Uterus (tissue), 4 donors: ENCODE results near the gene PLAC8L1. TPM values are rescaled to one million over a fixed set of nuclear protein-coding genes. Genes with fewer than 3 reads are reported as not detected.

Source experiments
- DNase-seq, 2 donors: peaks; one replicate each; pipeline ENCODE4 v3.0.0-alpha.2; 2019 to 2020
- H3K27ac ChIP-seq, 2 donors: fragments of 200-600 bp; sonication (generic); 1 replicate in 1 of 2; 2 replicates in 1 of 2; pipeline ENCODE4 v1.5.1; 2016 to 2018
- H3K27me3 ChIP-seq, 2 donors: fragments of 200-600 bp; sonication (generic); one replicate each; pipeline ENCODE4 v1.5.1; 2018 to 2019; ENCODE audit warnings: control low read depth in 1 of 2
- H3K36me3 ChIP-seq, 2 donors: fragments of 200-600 bp; sonication (generic); one replicate each; pipeline ENCODE4 v1.5.1; 2019; ENCODE audit warnings: control low read depth in 1 of 2
- H3K4me1 ChIP-seq, 2 donors: fragments of 200-600 bp; sonication (generic); one replicate each; pipeline ENCODE4 v1.5.1; 2018 to 2019; ENCODE audit warnings: control low read depth in 1 of 2
- H3K4me3 ChIP-seq, 2 donors: fragments of 200-600 bp; sonication (generic); 1 replicate in 1 of 2; 2 replicates in 1 of 2; pipeline ENCODE4 v1.5.1; 2018 to 2019; ENCODE audit warnings: mild to moderate bottlenecking in 1 of 2
- H3K9me3 ChIP-seq, 2 donors: fragments of 200-600 bp; sonication (generic); one replicate each; pipeline ENCODE4 v1.5.1; 2019; ENCODE audit warnings: control low read depth in 1 of 2
- CTCF ChIP-seq, 4 experiments: fragments of 200-600 bp in 2 of 4; fragments of 450-650 bp in 2 of 4; sonication (generic) in 2 of 4; IDR thresholded peaks; one replicate each; pipeline ENCODE4 v1.5.1; 2016 to 2019; ENCODE audit warnings: antibody characterized with exemption in 4 of 4, mild to moderate bottlenecking in 2 of 4, moderate library complexity in 1 of 4
- POLR2A ChIP-seq, 2 donors: fragments of 450-650 bp; IDR thresholded peaks; one replicate each; pipeline ENCODE4 v1.6.1; 2016; ENCODE audit warnings: antibody characterized with exemption in 2 of 2, mild to moderate bottlenecking in 1 of 2, moderate library complexity in 1 of 2
- intact Hi-C: fragments of 100-400 bp; cut with DNase I; formaldehyde crosslinking; loops from one replicate; pipeline ENCODE4 v1.15.1; 2023; ENCODE audit warnings: low total_unique reads
- total RNA-seq, 4 donors: library from RNA; depleted of rRNA in 3 of 4; stranded (reverse); fragments of >200 nt in 3 of 4; gene quantifications; one replicate each; pipeline versions ENCODE4 v1.1.0 to v1.2.4, GENCODE V29; 2014 to 2023
- donor health status: DM: yes; HTN: yes; CAD: no.

PLAC8L1 gene
- total RNA-seq, 4 donors from 2014 or later, result 1.3 TPM; not detected in 3

GRCh38 chr5:146101646-146102045 is 3.7 kb downstream of the PLAC8L1 start:
- TF ChIP-seq CTCF (IDR thresholded peaks at IDR 0.05) (no peak), POLR2A (IDR thresholded peaks at IDR 0.05) (no peak)
- intact Hi-C loops, result no loop called here
- Histone ChIP-seq H3K9me3 (no peaks in the 10 kb centered on the region), H3K27ac (no peak overlapping the region), H3K36me3 (no peaks in the 10 kb centered on the region), H3K4me3 (no peak overlapping the region), H3K4me1 (no peaks in the 10 kb centered on the region), H3K27me3 (no peaks in the 10 kb centered on the region)
- no peak for DNase-seq

DNA sequence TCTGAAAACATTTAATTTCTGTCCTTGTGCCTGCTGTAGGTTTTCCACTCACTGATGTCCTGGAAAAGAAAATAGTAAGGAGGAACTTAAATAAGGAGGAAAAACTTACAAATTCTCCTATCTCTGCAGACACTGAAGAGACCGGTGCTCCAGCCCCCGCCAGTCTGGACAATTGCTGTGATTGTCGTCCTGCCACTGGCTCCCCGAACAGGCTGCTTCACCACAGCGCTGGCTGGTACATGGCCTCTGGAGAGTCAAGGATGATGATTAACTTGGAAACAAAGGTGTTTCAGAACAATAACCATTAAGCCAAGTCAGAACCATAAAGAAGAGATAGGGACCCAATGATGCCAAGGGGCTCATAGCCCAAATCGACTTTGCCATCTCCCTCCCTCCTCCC is 7.3 kb downstream of the PLAC8L1 start:
- TF ChIP-seq POLR2A (IDR thresholded peaks at IDR 0.05) (no peak), CTCF (IDR thresholded peaks at IDR 0.05) (no peak)
- no peaks in the 10 kb centered on the region for H3K9me3 ChIP-seq
- no peaks in the 10 kb centered on the region for H3K36me3 ChIP-seq
- H3K27ac ChIP-seq, result no peak overlapping the region
- H3K4me3 ChIP-seq, result no peak overlapping the region
- no peaks in the 10 kb centered on the region for H3K27me3 ChIP-seq
- no peaks in the 10 kb centered on the region for H3K4me1 ChIP-seq
- no peak for DNase-seq
- intact Hi-C loops, result no loop called here

GRCh38 chr5:146091881-146092280 is 13.5 kb downstream of the PLAC8L1 start:
- no peak for DNase-seq
- intact Hi-C loops, result no loop called here
- no peak overlapping the region for H3K4me3 ChIP-seq
- H3K27ac ChIP-seq, result no peak overlapping the region
- H3K9me3 ChIP-seq, result no peaks in the 10 kb centered on the region
- H3K36me3 ChIP-seq, result no peaks in the 10 kb centered on the region
- TF ChIP-seq CTCF (IDR thresholded peaks at IDR 0.05) (no peak), POLR2A (IDR thresholded peaks at IDR 0.05) (no peak)
- H3K27me3 ChIP-seq, result no peaks in the 10 kb centered on the region
- no peaks in the 10 kb centered on the region for H3K4me1 ChIP-seq

- Histone ChIP-seq H3K27ac (no peak overlapping the region), H3K27me3 (no peaks in the 10 kb centered on the region), H3K9me3 (no peaks in the 10 kb centered on the region), H3K36me3 (no peaks in the 10 kb centered on the region), H3K4me1 (no peaks in the 10 kb centered on the region), H3K4me3 (no peak overlapping the region)
- intact Hi-C loops, result no loop called here
- TF ChIP-seq CTCF (IDR thresholded peaks at IDR 0.05), result no peak
- no peak for TF ChIP-seq POLR2A (IDR thresholded peaks at IDR 0.05)
- DNase-seq, result no peak
These were observed 16.1 kb downstream of the PLAC8L1 start for GRCh38 chr5:146089287-146089686.

DNA sequence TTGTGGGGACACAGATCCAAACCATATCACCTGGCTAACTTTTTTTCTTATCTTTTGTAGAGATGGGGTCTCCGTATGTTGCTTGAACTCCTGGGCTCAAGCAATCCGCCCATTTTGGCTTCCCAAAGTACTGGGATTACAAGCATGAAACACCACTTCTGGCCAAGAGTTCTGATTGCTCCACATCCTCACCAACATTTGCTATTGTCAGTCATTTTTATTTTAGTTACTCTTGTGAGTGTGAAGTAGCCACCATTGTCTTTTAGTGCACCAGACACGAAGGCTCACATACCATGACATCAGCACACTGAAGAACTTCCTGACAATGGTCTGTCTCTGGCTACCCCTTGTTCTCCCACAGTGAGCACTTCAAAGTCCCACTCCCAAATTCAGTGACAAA is 17.3 kb downstream of the PLAC8L1 start:
- Histone ChIP-seq H3K9me3 (no peaks in the 10 kb centered on the region), H3K36me3 (no peaks in the 10 kb centered on the region), H3K27ac (no peak overlapping the region), H3K4me1 (no peaks in the 10 kb centered on the region), H3K4me3 (no peak overlapping the region), H3K27me3 (no peaks in the 10 kb centered on the region)
- DNase-seq, result no peak
- TF ChIP-seq CTCF (IDR thresholded peaks at IDR 0.05) (no peak), POLR2A (IDR thresholded peaks at IDR 0.05) (no peak)
- intact Hi-C loops, result no loop called here
